ENCODE data around the gene TCERG1L.

DNA sequence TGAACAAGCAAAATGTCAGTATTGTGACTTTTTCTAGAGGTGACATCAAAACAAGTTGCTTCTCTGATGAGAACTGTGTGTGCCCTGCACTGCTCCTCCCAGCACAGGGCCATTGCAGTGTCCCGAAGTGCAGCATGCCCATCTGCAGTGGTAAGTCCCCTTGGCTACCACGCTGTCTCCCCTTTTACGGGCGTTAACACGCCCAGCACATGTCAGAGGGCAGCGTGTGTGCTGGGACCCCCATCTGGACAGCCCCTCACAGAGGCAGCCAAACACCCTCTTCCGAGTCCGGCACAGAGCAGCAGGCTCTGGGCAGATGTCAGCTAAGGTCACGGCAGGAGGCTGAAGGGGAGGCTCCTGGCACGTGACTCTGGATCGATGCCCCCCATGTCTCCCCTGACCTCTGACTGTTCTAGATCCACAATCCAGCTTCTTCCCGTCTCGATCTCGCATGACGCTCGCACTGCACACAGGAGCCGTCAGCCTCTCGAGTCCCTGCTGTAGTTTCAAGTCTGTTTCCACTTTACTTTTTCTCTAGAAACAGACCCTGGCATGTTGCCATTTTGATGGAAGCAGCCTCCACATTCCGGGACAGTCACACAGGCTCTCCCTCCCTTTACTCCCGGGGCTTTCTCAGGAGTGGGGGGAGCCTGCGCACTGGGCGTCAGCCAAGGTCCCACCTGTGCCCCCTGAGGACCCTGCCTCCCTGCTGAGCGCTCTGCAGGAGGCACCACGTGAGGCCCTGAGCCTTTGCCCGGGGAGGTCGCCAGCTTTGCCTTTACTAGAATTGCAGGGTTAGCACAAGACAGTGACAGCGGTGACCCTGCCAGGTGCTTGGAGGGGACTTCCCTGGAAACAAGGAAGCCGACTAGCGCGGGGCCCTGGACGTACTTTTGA, 133.8 kb downstream of the TCERG1L start:
- TF ChIP-seq, protein P1, sequence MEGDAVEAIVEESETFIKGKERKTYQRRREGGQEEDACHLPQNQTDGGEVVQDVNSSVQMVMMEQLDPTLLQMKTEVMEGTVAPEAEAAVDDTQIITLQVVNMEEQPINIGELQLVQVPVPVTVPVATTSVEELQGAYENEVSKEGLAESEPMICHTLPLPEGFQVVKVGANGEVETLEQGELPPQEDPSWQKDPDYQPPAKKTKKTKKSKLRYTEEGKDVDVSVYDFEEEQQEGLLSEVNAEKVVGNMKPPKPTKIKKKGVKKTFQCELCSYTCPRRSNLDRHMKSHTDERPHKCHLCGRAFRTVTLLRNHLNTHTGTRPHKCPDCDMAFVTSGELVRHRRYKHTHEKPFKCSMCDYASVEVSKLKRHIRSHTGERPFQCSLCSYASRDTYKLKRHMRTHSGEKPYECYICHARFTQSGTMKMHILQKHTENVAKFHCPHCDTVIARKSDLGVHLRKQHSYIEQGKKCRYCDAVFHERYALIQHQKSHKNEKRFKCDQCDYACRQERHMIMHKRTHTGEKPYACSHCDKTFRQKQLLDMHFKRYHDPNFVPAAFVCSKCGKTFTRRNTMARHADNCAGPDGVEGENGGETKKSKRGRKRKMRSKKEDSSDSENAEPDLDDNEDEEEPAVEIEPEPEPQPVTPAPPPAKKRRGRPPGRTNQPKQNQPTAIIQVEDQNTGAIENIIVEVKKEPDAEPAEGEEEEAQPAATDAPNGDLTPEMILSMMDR (IDR thresholded peaks at IDR 0.05; ENCODE audit: insufficient read depth, low read depth, low read length): no peak
- no peak for TF ChIP-seq EZH2 (IDR thresholded peaks at IDR 0.05; ENCODE audit: insufficient read depth, low read length)
